Measurements from ENCODE around the gene RHBDD1. TPM values are rescaled to one million over a fixed set of nuclear protein-coding genes. Genes with fewer than 3 reads are reported as not detected.

Gene RHBDD1
- polyA plus RNA-seq, 1 of the 3 experiments (the other 2 are of a cell fraction), result 10.3 TPM

DNA sequence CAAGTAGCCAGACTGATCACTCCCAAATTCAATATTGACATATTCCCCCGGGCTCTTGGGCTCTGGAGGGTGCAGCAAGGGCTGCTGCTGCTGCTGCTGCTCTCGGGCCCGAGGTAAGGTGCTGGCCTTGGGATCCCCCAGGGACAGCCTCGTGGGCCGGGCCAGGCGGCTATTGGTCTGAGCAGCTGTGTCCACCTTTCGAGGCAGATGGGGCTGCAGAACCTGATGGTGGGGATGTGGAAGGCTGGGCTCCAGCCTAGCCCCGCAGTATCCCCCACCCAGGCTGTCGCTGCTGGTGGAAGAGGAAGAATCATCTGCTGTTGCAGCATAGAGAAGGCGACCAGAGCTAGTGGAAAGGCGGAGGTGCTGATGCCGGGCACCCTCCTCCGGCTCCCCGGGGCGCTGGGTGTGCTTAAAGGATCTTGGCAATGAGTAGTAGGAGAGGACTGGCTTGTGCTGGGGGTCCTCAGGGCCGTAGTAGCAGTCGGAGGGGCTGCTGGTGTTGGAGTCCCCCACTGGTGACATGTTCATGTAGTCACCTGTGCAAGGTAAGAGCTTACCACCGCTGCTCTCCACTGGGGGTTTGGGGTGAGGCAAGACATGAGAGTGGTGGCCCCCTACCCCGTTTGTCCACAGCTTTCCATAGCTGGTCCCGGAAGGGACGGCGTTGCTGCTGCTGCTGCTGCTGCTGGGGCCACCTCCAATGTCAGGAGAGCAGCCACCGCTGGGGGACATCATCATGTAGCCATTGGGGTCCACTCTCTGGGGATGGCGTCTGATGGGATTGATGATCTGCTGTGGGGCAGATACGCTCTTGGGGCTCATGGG, 39.6 kb upstream of the RHBDD1 start:
- no peak for TF ChIP-seq ELF1 (IDR thresholded peaks at IDR 0.05)
- TF ChIP-seq NRF1 (IDR thresholded peaks at IDR 0.05; ENCODE audit: low read depth, low read length), result no peak
- no peak for TF ChIP-seq JUND (IDR thresholded peaks at IDR 0.05)
- TF ChIP-seq, protein P1, sequence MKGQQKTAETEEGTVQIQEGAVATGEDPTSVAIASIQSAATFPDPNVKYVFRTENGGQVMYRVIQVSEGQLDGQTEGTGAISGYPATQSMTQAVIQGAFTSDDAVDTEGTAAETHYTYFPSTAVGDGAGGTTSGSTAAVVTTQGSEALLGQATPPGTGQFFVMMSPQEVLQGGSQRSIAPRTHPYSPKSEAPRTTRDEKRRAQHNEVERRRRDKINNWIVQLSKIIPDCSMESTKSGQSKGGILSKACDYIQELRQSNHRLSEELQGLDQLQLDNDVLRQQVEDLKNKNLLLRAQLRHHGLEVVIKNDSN (IDR thresholded peaks at IDR 0.05; ENCODE audit: borderline replicate concordance, low read depth), result no peak
- no peak for TF ChIP-seq FOXJ3 (CRISPR knock-in tag; IDR thresholded peaks at IDR 0.05)
- TF ChIP-seq TEAD4 (IDR thresholded peaks at IDR 0.05; ENCODE audit: borderline replicate concordance, insufficient read depth), result no peak
- TF ChIP-seq, protein P2, sequence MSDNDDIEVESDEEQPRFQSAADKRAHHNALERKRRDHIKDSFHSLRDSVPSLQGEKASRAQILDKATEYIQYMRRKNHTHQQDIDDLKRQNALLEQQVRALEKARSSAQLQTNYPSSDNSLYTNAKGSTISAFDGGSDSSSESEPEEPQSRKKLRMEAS (IDR thresholded peaks at IDR 0.05; ENCODE audit: low read depth), result no peak
- TF ChIP-seq, protein P3, sequence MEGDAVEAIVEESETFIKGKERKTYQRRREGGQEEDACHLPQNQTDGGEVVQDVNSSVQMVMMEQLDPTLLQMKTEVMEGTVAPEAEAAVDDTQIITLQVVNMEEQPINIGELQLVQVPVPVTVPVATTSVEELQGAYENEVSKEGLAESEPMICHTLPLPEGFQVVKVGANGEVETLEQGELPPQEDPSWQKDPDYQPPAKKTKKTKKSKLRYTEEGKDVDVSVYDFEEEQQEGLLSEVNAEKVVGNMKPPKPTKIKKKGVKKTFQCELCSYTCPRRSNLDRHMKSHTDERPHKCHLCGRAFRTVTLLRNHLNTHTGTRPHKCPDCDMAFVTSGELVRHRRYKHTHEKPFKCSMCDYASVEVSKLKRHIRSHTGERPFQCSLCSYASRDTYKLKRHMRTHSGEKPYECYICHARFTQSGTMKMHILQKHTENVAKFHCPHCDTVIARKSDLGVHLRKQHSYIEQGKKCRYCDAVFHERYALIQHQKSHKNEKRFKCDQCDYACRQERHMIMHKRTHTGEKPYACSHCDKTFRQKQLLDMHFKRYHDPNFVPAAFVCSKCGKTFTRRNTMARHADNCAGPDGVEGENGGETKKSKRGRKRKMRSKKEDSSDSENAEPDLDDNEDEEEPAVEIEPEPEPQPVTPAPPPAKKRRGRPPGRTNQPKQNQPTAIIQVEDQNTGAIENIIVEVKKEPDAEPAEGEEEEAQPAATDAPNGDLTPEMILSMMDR (IDR thresholded peaks at IDR 0.05), result no peak
- TF ChIP-seq SIN3A (IDR thresholded peaks at IDR 0.05; ENCODE audit: borderline replicate concordance, low read depth, low read length), result no peak
- peaks cover 10% of the 10 kb centered on the region; the same call in 1 of the 2 replicates for H4K20me1 ChIP-seq (ENCODE audit: insufficient read depth)
- ChIA-PET POLR2A (no interaction called here), CTCF (interaction anchor here (1.6 kb wide), 1 partner anchor 189 kb away, joined by 5 read pairs; no protein-coding TSS in a partner anchor)
- peak overlapping the region; percentile 85; the same call in 1 of the 2 replicates for H3K4me2 ChIP-seq
- no peaks in the 10 kb centered on the region for H3F3A ChIP-seq (replicated peaks; ENCODE audit: insufficient read depth)
- H3K27me3 ChIP-seq (ENCODE audit: insufficient read depth), result no peaks in the 10 kb centered on the region
- H3K4me3 ChIP-seq (ENCODE audit: low read depth in 2 of 2, low read length in 1 of 2), result peak overlapping the region in 1 of 2 experiments; percentile 26; a peak in 2 of 4 replicates
- peaks cover 80% of the 10 kb centered on the region for H3K79me2 ChIP-seq (ENCODE audit: insufficient read depth)
- 92% methylated on average over 19 of the region's 25 CpGs for WGBS (ENCODE audit: low lambda C conversion rate)
- H3K9me2 ChIP-seq, result no peaks in the 10 kb centered on the region
- H3K9ac ChIP-seq, result no peak overlapping the region
- H3K4me1 ChIP-seq (ENCODE audit: control insufficient read depth in 1 of 2, insufficient read depth in 2 of 2, low read depth in 1 of 2, low read length in 1 of 2), result peaks cover 12 to 28% of the 10 kb centered on the region in 2 experiments; a peak in 3 of 4 replicates
- no peaks in the 10 kb centered on the region for H3K9me3 ChIP-seq
- H3K27ac ChIP-seq (ENCODE audit: low read depth in 2 of 2, low read length in 1 of 2), result no peak overlapping the region
- no peak for DNase-seq
- no peak overlapping the region for H2AFZ ChIP-seq (ENCODE audit: low read depth)
- H3K36me3 ChIP-seq (replicated peaks in 1 of 2; ENCODE audit: control insufficient read depth in 1 of 2, insufficient read depth in 2 of 2, low read length in 1 of 2), result peaks cover 0 to 33% of the 10 kb centered on the region in 2 experiments

DNA sequence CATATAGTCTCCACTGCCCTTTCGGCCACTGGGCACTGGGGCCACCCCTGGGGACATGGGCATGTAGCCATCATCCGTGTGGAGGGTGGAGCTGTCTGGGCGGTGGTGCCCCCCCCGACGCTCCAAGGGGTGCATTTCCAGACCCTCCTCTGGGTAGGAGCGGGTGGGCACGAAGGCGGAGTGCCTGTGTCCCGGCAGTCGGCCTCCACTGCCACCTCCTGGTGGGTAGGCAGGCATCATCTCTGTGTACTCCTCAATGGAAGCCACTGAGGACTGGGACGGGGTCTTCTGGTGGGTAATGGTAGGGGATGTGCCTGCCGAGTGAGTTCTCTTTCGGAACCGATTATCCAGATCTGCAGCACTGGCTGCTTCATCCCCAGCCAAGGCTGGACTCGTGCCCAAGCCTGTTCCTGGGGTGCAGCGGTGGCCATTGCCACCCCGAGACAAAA, 39.0 kb upstream of the RHBDD1 start:
- no peak overlapping the region; the same call in 1 of the 2 replicates for H3K4me2 ChIP-seq
- no peaks in the 10 kb centered on the region for H3K27me3 ChIP-seq (ENCODE audit: insufficient read depth)
- H3K27ac ChIP-seq (ENCODE audit: low read depth in 2 of 2, low read length in 1 of 2), result no peak overlapping the region
- no peaks in the 10 kb centered on the region for H3K9me2 ChIP-seq
- 100% methylated on average over 2 of the region's 17 CpGs for WGBS (ENCODE audit: low lambda C conversion rate)
- no peak overlapping the region for H2AFZ ChIP-seq (ENCODE audit: low read depth)
- H3K9me3 ChIP-seq, result no peaks in the 10 kb centered on the region
- H4K20me1 ChIP-seq (ENCODE audit: insufficient read depth), result peaks cover 10% of the 10 kb centered on the region; the same call in 1 of the 2 replicates
- DNase-seq, result peak; percentile 54
- peaks cover 3% of the 10 kb centered on the region for H3F3A ChIP-seq (replicated peaks; ENCODE audit: insufficient read depth)
- H3K79me2 ChIP-seq (ENCODE audit: insufficient read depth), result peaks cover 77% of the 10 kb centered on the region
- POLR2A ChIA-PET, result no interaction called here
- peaks cover 12 to 30% of the 10 kb centered on the region in 2 experiments; a peak in 3 of 4 replicates for H3K4me1 ChIP-seq (ENCODE audit: control insufficient read depth in 1 of 2, insufficient read depth in 2 of 2, low read depth in 1 of 2, low read length in 1 of 2)
- H3K4me3 ChIP-seq (ENCODE audit: low read depth in 2 of 2, low read length in 1 of 2), result peak overlapping the region in 1 of 2 experiments; percentile 79; a peak in 2 of 4 replicates
- H3K9ac ChIP-seq, result no peak overlapping the region
- H3K36me3 ChIP-seq (replicated peaks in 1 of 2; ENCODE audit: control insufficient read depth in 1 of 2, insufficient read depth in 2 of 2, low read length in 1 of 2), result peaks cover 0 to 33% of the 10 kb centered on the region in 2 experiments
- CTCF ChIA-PET, result no interaction called here
- TF ChIP-seq CHD2 (IDR thresholded peaks at IDR 0.05; ENCODE audit: low read length, partially characterized antibody) (no peak), YY1 (IDR thresholded peaks at IDR 0.05; ENCODE audit: low read depth) (no peak), SMC3 (IDR thresholded peaks at IDR 0.05; ENCODE audit: low read depth, low read length) (peak; percentile 28; the same call in 1 of the 2 replicates), RAD21 (IDR thresholded peaks at IDR 0.05; ENCODE audit: low read length) (peak; percentile 48), GABPA (IDR thresholded peaks at IDR 0.05; ENCODE audit: low read depth) (no peak), TEAD4 (IDR thresholded peaks at IDR 0.05; ENCODE audit: borderline replicate concordance, insufficient read depth) (no peak), FOXJ3 (CRISPR knock-in tag; IDR thresholded peaks at IDR 0.05) (no peak), NRF1 (IDR thresholded peaks at IDR 0.05; ENCODE audit: low read depth, low read length) (no peak), EZH2phosphoT487 (IDR thresholded peaks at IDR 0.05; ENCODE audit: borderline replicate concordance, low read depth) (no peak)
- TF ChIP-seq, protein P4, sequence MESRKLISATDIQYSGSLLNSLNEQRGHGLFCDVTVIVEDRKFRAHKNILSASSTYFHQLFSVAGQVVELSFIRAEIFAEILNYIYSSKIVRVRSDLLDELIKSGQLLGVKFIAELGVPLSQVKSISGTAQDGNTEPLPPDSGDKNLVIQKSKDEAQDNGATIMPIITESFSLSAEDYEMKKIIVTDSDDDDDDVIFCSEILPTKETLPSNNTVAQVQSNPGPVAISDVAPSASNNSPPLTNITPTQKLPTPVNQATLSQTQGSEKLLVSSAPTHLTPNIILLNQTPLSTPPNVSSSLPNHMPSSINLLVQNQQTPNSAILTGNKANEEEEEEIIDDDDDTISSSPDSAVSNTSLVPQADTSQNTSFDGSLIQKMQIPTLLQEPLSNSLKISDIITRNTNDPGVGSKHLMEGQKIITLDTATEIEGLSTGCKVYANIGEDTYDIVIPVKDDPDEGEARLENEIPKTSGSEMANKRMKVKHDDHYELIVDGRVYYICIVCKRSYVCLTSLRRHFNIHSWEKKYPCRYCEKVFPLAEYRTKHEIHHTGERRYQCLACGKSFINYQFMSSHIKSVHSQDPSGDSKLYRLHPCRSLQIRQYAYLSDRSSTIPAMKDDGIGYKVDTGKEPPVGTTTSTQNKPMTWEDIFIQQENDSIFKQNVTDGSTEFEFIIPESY (IDR thresholded peaks at IDR 0.05; ENCODE audit: borderline replicate concordance, low read depth), result no peak
- TF ChIP-seq, protein P5, sequence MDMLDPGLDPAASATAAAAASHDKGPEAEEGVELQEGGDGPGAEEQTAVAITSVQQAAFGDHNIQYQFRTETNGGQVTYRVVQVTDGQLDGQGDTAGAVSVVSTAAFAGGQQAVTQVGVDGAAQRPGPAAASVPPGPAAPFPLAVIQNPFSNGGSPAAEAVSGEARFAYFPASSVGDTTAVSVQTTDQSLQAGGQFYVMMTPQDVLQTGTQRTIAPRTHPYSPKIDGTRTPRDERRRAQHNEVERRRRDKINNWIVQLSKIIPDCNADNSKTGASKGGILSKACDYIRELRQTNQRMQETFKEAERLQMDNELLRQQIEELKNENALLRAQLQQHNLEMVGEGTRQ (IDR thresholded peaks at IDR 0.05; ENCODE audit: borderline replicate concordance, low read depth, low read length), result no peak
- TF ChIP-seq, protein P6, sequence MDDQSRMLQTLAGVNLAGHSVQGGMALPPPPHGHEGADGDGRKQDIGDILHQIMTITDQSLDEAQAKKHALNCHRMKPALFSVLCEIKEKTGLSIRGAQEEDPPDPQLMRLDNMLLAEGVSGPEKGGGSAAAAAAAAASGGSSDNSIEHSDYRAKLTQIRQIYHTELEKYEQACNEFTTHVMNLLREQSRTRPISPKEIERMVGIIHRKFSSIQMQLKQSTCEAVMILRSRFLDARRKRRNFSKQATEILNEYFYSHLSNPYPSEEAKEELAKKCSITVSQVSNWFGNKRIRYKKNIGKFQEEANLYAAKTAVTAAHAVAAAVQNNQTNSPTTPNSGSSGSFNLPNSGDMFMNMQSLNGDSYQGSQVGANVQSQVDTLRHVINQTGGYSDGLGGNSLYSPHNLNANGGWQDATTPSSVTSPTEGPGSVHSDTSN (IDR thresholded peaks at IDR 0.05), result no peak

Measured in SK-N-SH (cell line).